Body of pancreas (tissue), 4 donors: ENCODE results near the gene SATB2.

Source experiments
- POLR2A ChIP-seq, 3 donors: fragments of 450-650 bp; IDR thresholded peaks; one replicate each; pipeline ENCODE4 v1.6.1; 2016; ENCODE audit warnings: antibody characterized with exemption in 3 of 3, mild to moderate bottlenecking in 2 of 3
- TF ChIP-seq, protein P1 (sequence below), 7 experiments: fragments of 450-650 bp in 4 of 7; fragments of 200-600 bp in 3 of 7; sonication (generic) in 3 of 7; IDR thresholded peaks; one replicate each; pipeline ENCODE4 v1.5.1; 2016 to 2019; ENCODE audit warnings: antibody characterized with exemption in 7 of 7

DNA sequence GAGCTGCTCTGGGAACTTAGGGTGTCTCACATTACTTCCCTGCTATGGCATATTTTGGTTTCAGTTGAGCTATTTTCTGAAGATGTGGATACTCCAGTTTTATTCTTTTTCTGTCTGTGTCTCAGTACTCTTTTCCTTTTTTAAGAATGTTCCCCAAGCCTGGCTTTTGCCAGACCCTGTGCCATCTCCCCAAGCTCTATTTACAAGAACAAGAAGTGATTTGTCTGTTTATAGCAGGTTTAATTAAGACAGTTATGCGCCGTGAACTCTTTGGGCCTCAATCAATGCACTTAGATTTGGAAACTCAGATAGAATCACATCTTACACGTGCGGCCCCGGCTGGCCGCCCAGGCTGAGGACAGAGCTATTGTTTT is 8.9 kb upstream of the SATB2 start:
- TF ChIP-seq POLR2A (IDR thresholded peaks at IDR 0.05): no peak
- TF ChIP-seq, protein P1, sequence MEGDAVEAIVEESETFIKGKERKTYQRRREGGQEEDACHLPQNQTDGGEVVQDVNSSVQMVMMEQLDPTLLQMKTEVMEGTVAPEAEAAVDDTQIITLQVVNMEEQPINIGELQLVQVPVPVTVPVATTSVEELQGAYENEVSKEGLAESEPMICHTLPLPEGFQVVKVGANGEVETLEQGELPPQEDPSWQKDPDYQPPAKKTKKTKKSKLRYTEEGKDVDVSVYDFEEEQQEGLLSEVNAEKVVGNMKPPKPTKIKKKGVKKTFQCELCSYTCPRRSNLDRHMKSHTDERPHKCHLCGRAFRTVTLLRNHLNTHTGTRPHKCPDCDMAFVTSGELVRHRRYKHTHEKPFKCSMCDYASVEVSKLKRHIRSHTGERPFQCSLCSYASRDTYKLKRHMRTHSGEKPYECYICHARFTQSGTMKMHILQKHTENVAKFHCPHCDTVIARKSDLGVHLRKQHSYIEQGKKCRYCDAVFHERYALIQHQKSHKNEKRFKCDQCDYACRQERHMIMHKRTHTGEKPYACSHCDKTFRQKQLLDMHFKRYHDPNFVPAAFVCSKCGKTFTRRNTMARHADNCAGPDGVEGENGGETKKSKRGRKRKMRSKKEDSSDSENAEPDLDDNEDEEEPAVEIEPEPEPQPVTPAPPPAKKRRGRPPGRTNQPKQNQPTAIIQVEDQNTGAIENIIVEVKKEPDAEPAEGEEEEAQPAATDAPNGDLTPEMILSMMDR (IDR thresholded peaks at IDR 0.05): no peak
